ENCODE measurements around the gene ZNF385D.
"Not testable (repeated sequence)": the region's sequence is repeated elsewhere in the genome, so short reads cannot be mapped to it uniquely, and the experiment has no call there.

ZNF385D gene

DNA sequence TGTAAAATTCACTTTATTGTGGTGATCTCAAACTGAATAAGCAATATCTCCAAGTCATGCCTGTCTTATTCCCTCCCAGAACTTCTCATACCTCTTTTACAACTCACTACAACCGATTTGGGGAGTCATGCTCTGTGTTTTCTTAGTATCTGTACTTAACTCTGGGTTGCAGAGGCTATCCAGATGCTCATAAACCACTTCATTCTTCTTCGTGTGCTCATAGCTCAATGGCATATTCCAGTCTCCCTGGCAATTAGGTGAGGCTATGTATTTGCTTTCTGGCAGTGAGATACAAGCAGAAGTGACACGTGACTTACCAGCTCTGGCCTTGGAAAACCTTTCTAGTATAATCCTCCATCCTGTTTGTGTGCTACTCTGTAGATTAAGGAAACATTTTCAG lies 360.9 kb downstream of the ZNF385D start:
- DNase-seq (ENCODE audit: low read depth, low spot score) = no peak

DNA sequence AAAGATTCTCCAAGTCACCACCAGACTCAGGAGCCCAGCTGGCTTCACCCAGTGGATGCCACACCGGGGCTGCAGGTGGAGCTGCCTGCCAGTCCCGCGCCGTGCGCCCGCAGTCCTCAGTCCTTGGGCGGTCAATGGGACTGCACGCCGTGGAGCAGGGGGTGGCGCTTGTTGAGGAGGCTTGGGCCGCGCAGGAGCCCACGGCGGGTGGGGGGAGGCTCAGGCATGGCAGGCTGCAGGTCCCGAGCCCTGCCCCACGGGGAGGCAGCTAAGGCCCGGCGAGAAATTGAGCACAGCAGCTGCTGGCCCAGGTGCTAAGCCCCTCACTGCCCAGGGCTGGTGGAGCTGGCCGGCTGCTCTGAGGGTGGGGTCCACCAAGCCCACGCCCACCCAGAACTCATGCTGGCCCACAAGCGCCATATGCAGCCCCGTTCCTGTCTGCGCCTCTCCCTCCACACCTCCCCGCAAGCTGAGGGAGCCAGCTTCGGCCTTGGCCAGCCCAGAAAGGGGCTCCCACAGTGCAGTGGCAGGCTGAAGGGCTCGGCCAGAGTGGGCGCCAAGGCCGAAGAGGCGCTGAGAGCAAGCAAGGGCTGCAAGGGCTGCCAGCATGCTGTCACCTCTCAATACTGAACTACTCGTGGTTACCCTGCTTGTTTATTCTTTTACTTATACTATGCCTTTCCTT lies 363.7 kb downstream of the ZNF385D start:
- not testable (repeated sequence) for DNase-seq (ENCODE audit: low read depth, low spot score)

DNA sequence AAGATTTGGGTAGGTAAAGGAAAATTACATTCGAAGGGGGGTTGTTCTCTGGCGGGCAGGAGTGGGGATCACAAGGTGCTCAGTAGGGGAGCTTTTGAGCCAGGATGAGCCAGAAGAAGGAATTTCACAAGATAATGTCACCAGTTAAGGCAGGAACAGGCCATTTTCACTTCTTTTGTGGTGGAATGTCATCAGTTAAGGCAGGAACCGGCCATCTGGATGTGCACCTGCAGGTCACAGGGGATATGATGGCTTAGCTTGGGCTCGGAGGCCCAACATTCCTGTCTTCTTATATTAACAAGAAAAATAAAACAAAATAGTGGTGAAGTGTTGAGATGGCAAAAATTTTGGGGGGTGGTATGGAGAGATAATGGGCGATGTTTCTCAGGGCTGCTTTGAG lies 373.0 kb downstream of the ZNF385D start:
- not testable (repeated sequence) for DNase-seq (ENCODE audit: low read depth, low spot score)

DNA sequence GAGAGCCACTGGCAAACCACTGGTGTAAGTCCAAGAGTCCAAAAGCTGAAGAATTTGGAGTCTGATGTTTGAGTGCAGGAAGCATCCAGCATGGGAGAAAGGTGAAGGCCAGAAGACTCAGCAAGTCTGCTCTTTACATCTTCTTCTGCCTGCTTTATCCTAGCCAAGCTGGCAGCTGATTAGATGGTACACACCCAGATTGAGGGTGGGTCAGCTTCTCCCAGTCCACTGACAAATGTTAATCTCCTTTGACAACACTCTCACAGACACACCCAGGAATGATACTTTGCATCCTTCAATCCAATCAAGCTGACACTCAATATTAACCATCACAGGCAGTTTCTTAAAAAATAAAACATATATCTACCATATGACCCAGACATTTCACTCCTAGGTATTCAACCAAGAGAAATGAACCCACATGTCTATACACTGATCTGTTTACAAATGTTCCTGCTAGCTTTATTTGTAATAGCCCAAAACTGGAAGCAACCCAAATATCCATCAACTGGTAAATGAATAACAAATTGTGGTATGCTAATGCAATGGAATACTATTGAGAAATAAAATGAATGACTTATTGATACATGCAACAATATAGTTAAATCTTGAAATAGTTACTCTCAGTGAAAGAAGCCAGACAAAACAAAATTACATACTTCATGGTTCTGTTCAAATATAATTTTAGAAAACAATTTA lies 373.8 kb downstream of the ZNF385D start:
- DNase-seq (ENCODE audit: low read depth, low spot score) = no peak

DNA sequence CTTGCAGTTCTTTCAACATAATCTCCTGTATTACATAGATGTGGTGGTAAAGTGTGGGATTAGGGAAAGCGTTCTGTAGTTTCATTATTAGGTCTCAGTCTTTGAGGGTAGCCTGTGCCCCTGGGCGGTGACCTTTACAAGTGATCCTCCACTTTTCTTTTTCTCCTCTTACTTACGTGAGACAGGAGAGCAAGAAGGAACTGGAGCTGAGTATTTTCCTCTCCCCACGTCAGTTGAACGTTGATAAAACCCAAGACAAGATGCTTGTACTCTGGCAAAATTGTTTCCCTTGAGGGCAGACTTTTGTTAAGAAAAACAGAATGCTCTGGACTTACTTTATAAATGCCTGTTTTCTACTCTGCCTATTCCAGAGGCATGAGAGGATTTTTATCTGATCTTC lies 378.7 kb downstream of the ZNF385D start:
- no peak for DNase-seq (ENCODE audit: low read depth, low spot score)

Measured in activated CD4-positive, CD25-positive, alpha-beta regulatory T cell treated with anti-CD3 and anti-CD28 coated beads, Interleukin-2, amount 50 U/mL, for 16 hours (primary cell).